ENCODE measurements around the gene RNF187.
"Not testable (repeated sequence)": the region's sequence is repeated elsewhere in the genome, so short reads cannot be mapped to it uniquely, and the experiment has no call there.

Gene RNF187

DNA sequence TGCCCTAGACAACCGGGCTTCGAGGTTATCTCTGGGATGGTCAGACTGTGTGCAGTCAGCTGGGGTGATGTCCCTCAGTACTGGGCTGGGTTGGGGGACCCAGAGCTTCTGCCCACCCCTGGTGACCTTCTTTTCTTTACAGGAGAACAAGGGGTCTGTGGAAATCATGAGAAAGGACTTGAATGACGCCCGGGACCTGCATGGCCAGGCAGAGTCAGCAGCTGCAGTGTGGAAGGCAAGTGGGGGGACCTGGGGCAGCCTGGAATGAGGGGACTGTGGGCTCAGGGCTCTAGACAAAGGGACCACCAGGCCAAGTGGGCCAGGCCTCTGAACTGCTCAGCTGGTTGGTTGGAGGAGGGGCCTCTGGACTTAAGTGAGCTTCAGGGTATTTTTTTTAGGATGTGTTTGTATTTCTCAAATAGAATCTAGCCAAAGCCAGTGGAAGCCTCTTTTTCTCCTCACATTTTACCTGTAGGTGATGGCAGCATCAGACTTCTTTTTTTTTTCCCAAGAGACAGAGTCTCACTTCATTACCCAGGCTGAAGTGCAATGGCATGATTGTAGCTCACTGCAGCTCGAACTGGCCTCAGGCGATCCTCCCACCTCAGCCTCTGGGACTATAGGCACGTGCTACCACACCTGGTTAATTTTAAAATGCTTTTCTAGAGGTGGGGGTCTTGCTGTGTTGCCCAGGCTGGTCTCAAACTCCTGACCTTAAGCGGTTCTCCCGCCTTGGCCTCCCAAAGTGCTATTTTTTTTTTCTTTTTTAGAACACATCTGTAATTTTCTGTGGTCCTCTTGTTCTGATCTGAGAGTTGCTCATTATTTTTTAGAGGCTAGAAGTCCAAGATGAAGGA is 1.9 kb downstream of the RNF187 start:
- peak; percentile 26 for DNase-seq

DNA sequence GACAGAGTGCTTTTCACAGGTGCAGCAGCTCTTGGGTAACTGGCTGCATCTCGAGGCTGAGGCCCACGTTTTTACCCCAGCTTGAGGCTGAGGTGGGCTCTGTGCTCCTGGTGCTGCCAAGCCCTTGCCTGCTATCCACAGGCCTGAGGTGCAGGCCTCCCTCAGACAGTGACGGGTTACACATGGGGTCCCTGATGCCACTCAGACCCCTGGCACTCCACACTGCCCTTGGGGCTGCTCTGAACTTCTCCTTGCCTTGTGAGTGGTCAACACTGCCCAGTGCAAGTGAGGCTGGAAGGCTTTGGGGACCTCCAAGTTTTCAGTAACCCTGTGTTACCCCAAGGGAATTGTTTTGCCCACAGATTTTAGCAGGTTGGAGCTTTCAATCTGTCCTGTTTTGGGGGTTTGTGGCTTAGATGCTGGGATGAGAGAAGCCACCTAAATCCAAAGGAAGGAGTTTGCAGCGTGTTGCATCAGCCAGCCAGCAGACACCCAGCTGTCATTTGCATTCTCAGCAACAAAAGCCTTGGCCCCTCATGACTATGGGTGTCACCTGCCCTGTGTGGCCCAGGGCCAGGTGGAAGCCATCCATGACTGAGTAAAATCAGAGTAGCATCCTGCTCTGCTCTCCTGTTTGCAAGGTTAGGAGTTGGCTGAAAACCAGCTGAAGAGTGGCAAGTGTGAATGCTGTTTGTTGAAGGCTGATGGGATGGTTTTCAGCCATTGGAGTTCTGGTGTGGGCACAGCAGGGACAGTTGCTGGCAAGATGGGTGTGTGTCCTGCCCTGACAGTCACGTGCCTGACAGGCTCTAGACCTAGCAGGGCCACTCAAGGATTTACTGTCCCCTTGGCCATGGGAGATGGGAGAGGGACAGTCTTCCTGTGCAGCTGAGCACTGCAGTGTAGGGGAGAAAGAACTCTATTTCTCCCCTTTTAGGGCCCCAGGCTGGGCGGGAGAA is 3.2 kb downstream of the RNF187 start:
- peak; percentile 98 for DNase-seq

DNA sequence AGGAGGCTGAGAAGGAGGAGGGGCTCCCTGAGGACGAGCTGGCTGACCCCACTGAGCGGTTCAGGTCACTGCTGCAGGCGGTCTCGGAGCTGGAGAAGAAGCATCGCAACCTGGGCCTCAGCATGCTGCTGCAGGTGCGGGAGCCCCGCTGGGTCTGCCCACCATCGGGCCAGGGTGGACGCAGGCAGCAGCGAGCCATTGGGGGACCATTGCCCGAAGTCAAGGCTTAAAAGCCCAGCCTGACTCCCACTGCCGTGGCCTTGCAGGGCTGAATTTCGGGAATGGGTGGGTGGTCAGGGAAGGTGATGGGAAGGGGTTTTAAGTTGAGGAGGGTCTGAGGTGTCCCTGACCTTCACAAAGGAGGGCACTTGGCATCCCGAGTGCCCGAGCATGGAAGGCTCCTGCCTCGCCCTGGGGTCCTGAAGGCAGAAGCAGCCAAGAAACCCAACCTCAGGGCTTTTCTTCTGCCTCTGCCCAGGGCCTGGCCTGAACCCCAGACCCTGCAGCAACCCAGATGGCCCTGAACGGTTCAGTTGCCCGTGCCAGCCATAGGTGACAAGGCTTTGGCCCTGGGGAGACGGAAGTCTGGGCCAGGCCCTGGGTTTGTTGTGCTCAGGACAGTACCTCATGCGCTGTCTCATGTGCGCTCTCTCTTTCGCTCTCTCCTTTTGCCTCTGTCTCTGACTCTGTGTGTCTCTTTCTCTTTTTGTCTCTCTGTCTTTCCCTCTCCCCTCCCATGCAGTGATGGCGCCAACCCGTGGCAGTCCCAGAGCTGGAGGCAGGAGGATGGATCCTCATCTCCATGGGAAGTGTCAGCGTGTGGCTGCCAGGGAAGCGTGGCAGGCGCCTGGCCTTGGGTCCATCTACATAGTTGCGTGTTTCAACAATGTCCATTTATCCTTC is 6.2 kb downstream of the RNF187 start:
- DNase-seq = no peak

DNA sequence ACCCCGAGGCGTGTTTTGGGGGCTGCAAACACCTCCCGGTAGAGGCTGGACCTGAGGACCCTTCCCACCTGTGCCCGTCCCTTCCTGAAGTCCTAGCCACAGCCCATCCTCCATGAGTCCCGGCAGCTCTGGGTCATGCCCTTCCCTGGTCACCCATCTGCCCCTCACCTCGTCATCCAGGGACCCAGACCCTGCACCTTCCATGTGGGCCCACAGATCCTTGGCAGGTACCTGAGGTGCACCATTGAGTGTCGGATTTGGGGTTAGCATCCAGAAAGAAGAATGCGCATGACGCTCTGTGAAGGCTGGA is 6.8 kb downstream of the RNF187 start:
- no peak for DNase-seq

DNA sequence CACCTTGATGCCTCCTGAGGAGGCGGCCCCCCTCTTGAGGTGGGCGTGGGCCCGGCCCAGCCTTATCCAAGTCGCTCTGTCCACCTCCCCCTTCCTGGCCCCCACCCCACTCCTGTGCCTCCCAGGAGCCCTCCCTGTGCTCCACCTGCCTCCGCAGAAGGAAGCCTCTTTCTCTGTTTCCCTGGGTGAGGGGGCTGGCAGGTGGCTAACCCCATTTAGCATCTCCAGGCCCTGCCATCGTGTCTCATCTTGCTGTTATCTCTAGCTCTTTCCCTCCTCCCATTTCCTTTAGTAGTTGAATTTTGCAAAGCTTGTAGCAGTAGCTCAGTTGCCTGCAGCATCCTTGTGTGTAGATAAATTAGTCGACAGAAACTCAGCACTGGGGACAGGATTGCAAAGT is 7.2 kb downstream of the RNF187 start:
- DNase-seq = no peak

DNA sequence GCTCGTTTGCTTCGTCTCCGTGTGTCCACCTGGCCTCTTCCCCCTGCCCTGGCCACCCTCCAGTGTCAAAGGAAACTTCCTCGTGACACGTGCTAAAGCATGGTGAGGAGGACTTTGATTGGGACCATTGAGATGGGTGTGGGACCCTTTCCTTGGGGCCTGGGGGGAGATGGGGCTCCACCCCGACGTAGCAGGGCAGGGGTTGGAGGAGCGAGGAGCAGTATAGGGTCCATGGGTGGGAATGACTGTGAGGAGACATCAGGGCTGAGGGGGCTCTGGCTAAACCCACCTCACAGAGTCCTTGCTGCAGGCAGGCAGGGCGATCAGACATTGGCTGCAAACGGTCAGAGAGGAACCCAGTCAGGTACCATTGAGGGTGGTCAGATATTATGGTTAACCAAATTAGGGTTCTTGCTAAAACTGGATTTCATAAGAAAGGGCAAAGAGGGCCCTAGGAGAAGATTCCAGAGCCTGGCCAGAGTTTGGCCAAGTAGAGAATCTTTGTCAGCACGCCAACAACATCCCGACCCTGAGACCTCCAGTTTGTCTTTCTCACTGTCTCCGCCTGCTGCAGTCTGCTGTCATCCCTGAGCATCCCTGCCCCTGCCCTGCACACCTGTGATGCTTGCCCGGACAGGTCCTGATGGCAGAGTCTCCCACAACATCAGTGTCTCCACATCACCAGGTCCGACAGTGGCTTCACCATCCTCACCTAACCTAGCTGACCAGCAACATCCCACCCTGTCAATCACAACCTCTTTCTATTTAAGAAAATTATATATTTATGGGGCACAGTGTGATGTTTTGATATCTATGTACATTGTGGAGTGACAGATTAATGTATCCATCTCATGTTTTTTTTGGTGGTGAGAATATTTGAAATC is 8.0 kb downstream of the RNF187 start:
- DNase-seq = no peak

DNA sequence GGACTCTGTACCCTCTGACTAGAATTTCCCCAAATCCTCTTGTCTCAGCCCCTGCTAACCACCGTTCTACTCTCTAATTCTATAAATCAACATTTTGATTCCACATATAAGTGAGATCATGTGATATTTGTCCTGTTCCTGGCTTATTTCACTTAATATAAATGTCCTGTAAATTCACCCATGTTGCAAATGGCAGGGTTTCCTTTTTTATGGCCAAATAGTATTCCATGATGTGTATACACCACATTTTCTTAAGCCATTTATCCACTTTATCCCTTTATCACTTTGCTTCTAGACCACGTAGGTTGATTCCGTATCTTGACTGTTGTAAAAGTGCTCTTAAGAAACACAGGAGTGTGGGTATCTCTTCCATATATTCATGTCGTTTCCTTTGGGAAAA is 8.9 kb downstream of the RNF187 start:
- DNase-seq = no peak

DNA sequence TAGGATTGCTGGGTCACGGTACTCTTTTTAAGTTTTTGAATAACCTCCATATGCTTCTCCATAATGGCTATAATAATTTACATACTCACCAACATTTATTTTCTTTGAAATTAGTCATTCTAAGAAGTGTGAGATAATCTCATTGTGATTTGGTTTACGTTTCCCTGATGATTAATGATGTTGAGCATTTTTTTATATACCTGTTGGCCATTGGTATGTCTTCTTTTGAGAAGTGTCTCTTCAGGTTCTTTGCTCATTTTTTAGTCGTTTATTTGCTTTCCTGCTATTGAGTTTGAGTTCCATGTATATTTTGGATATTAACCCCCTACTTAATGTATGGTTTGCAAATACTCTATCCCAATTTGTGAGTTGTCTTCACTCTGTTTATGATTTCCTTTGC is 9.3 kb downstream of the RNF187 start:
- DNase-seq = no peak

DNA sequence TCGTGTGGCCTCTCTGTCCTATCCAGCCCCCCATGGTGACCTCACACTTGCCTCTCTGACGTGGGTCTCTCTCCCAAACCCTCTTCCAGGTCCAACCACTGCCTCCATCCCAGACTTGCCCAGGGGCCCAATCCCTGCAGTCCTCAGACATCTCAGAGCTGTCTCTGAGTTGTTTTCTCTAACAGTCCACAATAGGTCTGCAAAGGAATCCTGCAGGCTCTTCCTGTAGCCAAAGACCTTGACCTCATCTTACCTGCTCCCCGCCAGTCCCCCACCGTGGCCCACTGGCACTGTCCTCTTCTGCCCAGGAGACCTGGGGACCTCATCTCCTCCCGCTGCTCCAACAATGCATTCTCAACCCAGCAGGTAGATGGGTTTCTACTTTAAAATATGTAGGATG is 10.0 kb downstream of the RNF187 start:
- no peak for DNase-seq

DNA sequence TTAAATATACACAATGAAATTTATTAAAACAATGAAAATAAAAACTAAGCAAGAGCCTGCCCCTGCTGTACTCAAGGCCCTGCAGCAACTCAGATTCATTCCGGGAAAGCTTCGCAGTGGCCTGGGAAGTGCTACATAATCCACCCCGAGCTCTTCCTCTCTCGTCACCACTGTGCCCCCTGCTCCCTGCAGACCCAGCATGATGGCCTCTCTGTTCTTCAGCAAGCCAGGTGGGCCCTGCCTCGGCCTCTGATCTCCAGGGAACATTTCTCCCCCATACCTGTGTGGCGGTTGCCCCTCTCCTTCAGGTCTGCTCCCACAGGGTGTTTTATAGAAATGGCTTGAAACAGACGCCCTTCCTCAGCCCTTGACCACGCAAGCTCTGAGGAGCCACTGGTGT is 10.6 kb downstream of the RNF187 start:
- DNase-seq = no peak

DNA sequence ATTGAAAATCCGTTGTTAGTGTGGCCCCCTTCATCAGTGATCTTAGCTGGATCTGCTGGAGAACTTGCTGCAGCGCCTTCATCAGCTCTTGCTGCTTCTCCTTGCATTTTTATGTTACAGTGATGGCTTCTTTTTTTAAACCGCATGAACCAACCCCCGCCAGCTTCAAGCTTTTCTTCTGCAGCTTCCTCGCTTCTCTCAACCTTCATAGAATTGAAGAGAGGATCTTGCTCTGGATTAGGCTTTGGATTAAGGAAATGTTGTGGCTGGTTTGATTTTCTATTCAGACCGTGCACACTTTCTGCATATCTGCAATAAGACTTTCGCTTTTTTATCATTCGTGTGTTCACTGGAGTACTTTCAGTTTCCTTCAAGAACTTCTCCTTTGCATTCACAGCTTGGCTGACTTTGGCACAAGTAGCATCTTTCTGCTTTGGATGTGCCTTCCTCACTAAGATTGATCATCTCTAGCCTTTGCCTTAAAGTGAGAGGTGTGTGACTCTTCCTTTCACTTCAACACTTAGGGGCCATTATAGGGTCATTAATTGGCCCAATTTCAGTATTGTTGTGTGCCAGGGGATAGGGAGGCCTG is 13.1 kb downstream of the RNF187 start:
- no peak for DNase-seq

DNA sequence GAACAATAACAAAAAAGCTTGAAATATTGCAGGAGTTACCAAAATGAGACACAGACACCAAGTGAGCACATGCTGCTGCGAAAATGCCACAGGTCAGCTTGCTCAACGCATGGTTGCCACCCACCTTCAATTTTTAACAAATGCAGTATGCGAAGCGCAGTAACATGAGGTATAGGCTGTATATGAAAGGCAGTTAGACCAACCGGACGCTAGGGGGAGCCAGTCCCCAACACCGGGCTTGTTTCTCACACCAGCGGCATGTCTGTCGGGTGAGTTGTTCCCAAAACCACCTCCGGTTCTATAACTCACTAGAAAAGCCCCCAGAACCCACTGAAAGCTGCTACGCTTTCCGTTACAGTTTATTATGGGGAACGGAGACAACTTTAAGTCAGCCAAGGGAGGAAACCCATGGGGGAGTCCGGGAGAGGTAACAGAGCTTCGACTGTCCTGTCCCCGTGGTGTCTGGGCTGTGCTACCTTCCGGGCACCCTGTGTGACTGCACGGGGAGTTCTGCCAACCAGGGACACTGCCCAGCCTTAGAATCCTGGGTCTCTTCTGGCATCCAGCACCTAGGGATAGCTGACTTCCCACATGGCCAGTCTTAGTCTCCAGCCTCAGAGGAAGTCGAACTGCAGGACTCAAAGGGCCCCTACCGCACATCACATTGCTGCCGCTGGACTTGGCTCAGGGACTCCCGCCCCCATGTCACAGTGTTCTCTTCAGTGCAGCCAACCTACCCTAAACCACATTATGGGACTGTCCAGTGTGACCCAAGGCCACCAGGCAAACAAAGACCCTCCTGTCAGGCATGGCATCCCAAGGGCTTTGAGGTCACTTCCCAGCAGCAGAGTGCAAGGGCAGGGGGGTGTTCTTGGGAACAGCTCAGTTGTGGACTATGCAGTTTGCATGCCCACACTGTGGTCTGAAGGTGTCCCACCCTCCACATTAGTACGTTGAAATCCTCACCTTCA is 14.0 kb downstream of the RNF187 start:
- peak; percentile 82 for DNase-seq

DNA sequence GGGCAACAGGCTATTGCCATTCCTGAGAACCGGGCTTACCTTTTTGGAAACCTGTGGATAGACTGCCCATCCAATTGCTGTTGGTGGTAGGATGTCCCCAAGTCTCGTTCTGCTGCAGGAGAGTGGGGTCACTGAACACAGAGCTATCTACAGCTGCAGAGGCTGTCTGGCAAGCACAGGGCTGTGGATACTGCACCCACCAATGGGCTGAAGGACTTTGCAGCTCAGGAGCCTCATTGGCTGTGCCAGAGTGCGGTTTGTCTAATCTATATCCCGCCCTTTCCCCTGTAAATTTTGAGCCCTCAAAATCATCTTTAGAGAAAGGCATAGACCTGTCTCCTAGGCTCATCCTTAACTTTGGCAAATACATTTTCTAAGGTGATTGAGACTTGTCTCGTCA is 15.3 kb downstream of the RNF187 start:
- DNase-seq = no peak

DNA sequence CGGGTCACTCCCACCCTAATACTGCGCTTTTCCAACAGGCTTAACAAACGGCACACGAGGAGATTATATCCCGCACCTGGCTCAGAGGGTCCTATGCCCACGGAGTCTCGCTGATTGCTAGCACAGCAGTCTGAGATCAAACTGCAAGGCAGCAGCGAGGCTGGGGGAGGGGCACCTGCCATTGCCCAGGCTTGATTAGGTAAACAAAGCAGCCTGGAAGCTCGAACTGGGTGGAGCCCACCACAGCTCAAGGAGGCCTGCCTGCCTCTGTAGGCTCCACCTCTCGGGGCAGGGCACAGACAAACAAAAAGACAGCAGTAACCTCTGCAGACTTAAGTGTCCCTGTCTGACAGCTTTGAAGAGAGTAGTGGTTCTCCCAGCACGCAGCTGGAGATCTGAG is 18.8 kb downstream of the RNF187 start:
- DNase-seq = not testable (repeated sequence)

DNA sequence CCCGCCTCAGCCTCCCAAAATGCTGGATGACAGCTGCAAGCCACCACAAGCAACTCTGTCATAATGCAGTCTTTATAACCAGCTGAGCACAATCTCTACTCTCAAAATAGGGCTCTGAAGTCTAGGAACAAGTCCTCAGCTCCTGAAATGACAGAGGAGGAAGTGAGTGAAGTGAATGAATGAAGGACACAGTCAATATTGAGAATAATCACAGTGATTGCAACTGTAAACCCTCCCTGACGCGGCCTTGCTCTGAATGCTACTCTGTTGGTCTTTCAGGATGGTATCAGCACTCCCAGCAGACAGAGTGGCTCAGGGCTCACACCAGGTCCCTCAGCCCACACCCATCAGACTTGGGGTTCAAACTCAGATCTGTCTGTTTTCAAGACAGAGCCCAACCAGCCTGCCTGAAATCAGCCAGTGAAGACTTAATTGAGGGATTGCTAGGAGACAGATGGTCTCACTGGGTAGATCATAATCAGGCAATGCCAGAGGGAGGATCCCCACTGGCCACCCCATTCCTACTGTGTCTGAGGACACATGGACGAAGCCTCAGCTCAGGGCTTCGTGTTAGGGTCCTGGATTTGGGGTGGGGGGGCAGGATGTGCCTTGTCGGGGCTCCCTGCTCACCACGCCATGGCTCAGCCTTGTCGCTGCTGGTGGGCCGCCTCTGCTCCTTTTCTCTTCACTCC is 20.9 kb downstream of the RNF187 start:
- no peak for DNase-seq

DNA sequence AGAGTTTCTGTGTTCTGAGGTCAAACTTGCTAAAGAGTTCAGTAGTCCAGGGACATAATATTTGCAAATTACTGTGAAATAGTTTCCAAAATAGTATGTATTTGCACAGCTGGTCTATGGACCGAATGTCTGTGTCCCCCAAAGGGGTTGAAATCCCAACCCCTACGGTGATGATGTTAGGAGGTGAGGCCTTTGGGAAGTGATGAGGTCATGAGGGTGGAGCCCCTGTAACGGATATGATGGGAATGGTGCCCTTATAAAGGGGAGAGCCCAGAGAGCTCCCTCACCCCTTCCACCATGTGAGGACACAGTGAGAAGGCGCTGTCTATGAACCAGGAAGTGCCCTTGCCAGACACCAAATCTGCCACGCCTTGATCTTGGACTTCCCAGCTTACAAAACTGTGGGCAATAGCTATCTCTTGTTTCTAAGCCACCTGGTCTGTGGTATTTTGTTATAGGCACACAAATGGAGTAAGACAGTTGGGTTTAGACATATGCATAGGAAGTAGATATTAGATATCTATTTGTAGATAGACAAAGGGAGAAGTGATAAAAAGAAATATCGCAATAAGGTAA is 21.7 kb downstream of the RNF187 start:
- no peak for DNase-seq

DNA sequence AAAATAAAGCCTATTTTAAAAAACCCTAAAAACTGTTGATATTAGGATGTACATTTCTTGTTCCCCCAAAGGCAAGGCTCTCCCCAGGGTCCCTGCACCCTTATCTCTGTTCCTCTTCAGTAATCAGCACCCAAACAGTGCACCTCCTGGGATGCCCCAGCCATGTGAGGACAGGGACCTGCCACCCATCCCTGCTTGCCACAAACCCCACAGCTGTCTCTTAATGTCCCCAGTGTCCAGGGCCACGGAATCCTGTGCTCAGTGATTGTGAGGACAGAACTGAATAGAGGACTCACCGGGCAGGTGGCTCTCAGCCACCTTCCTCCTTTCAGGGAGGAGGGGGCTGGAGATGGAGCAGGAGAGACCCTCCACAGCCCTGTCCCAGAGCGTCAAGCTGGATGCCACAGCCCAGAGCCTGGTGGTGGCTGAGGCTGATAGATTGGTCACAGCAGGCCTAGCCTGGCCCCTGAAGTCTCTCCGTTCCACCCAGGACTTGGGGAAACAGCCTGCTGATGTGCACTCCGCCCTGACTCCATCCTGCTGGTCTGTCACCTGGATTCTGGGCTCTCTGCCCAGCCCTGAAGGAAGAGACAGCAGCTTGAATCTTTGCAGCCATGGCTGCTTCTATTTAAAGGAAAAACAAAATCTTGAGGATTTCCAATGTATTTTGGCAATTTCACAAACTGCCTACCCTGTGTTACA is 23.1 kb downstream of the RNF187 start:
- peak; percentile 8 for DNase-seq

DNA sequence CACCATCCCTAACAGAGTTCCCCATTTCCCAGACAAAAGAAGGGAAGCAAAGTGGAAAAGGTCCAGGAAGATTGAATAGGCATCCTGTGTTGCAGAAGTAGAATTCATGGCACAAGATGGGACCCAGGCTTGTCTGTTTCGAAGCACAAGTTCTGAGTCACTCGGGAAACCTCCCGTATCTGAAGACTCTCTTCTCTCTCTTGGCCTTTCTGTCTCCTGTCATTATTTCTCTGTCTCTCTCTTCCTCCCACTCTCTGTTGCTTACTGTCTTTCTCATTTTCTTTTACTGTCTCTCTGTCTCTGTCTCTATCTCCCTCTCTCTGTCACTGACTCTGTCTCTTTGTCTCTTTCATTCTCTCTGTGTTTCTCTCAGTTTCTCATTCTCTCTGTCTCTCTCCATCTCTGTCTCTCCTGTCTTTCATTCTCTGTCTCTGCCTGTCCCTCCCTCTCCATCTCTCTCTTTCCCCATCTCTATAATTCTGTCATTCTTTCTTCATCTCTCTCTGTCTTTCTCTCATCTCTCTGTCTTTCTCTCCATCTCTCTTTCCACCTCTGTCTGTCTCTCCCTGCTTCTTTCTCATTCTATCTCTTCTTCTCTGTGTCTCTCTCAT is 23.7 kb downstream of the RNF187 start:
- no peak for DNase-seq
